ENCODE results near the gene C3orf49.

- TF ChIP-seq ZZZ3 (IDR thresholded peaks at IDR 0.05) (no peak), MYC (IDR thresholded peaks at IDR 0.05; ENCODE audit: low read depth, low read length) (no peak), MYC (CRISPR knock-in tag; IDR thresholded peaks at IDR 0.05; ENCODE audit: borderline replicate concordance, low read depth) (no peak), TCF7L2 (IDR thresholded peaks at IDR 0.05; ENCODE audit: low read depth, low read length) (no peak)
Measured at GRCh38 chr3:63841704-63842103, 22.6 kb downstream of the C3orf49 start.

Data from K562 (cell line).